Measurements from ENCODE around the gene TBX18. TPM values are rescaled to one million over a fixed set of nuclear protein-coding genes. Genes with fewer than 3 reads are reported as not detected.

Gene TBX18
- total RNA-seq, 1 experiment from 2014 or later, result 14.4 TPM

DNA sequence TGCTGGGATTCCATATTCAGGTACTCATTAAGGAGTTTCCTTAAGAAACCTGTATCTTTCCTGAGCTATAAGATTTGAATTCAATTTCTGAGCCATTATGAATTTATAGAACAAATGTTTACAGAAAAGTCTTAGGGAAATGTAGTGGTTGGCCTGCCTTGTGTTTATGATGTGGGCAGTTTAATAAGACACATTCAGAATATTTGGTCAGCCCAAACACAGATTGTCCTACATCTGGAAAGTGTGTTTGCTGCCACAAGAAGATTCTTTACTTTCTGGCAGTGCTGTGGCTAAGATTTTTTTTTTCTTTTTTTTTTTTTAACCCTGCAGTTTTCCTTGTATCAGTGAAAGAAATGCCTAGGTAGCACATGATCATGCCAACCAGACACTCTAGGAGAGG lies 15.2 kb downstream of the TBX18 start:
- Histone ChIP-seq H3K27ac (ENCODE audit: low read depth, low read length) (no peak overlapping the region), H3K4me3 (replicated peaks in 1 of 2; ENCODE audit: low read depth in 1 of 2, low read length in 2 of 2) (no peak overlapping the region), H3K9me3 (ENCODE audit: control insufficient read depth in 1 of 2, insufficient read depth in 1 of 2, low read depth in 1 of 2, low read length in 2 of 2) (no peaks in the 10 kb centered on the region), H3K79me2 (ENCODE audit: insufficient read depth, low read length) (no peaks in the 10 kb centered on the region), H3K9ac (ENCODE audit: low read length) (no peak overlapping the region), H3K27me3 (ENCODE audit: insufficient read depth, low read length) (no peaks in the 10 kb centered on the region; the same call in 1 of the 2 replicates), H2AFZ (ENCODE audit: low read depth, low read length, poor library complexity, severe bottlenecking) (no peak overlapping the region), H3K36me3 (ENCODE audit: control insufficient read depth in 1 of 2, insufficient read depth in 2 of 2, low read length in 2 of 2) (no peaks in the 10 kb centered on the region), H4K20me1 (ENCODE audit: insufficient read depth) (no peaks in the 10 kb centered on the region), H3K4me1 (ENCODE audit: control insufficient read depth in 1 of 2, insufficient read depth in 2 of 2, low read length in 2 of 2) (no peaks in the 10 kb centered on the region), H3K4me2 (ENCODE audit: low read length) (no peak overlapping the region), H3K9me2 (ENCODE audit: insufficient read depth) (no peaks in the 10 kb centered on the region)
- no peak for TF ChIP-seq SIN3A (IDR thresholded peaks at IDR 0.05; ENCODE audit: low read depth)
- ChIA-PET RAD21 (ENCODE audit: low non-redundant PET in 1 of 2, low total read pairs in 2 of 2, uncharacterized antibody in 2 of 2, unreplicated experiment in 2 of 2) (no interaction called here), POLR2A (no interaction called here), CTCF (no interaction called here)
- DNase-seq (ENCODE audit: low read depth, low spot score), result no peak
- ATAC-seq, result no peak
- no TSS peak for BruUV-seq (replicated peaks)
- intact Hi-C loops (cut with micrococcal nuclease), result no loop called here

GRCh38 chr6:84748376-84748775 lies 16.0 kb downstream of the TBX18 start:
- Histone ChIP-seq H3K79me2 (ENCODE audit: insufficient read depth, low read length) (no peaks in the 10 kb centered on the region), H3K36me3 (ENCODE audit: control insufficient read depth in 1 of 2, insufficient read depth in 2 of 2, low read length in 2 of 2) (no peaks in the 10 kb centered on the region), H3K9me2 (ENCODE audit: insufficient read depth) (no peaks in the 10 kb centered on the region), H4K20me1 (ENCODE audit: insufficient read depth) (no peaks in the 10 kb centered on the region), H3K4me3 (replicated peaks in 1 of 2; ENCODE audit: low read depth in 1 of 2, low read length in 2 of 2) (no peak overlapping the region), H3K9ac (ENCODE audit: low read length) (no peak overlapping the region), H3K4me2 (ENCODE audit: low read length) (no peak overlapping the region), H3K9me3 (ENCODE audit: control insufficient read depth in 1 of 2, insufficient read depth in 1 of 2, low read depth in 1 of 2, low read length in 2 of 2) (no peaks in the 10 kb centered on the region), H3K4me1 (ENCODE audit: control insufficient read depth in 1 of 2, insufficient read depth in 2 of 2, low read length in 2 of 2) (no peaks in the 10 kb centered on the region), H3K27ac (ENCODE audit: low read depth, low read length) (no peak overlapping the region), H2AFZ (ENCODE audit: low read depth, low read length, poor library complexity, severe bottlenecking) (no peak overlapping the region), H3K27me3 (ENCODE audit: insufficient read depth, low read length) (no peaks in the 10 kb centered on the region; the same call in 1 of the 2 replicates)
- ChIA-PET CTCF (no interaction called here), POLR2A (no interaction called here), RAD21 (ENCODE audit: low non-redundant PET in 1 of 2, low total read pairs in 2 of 2, uncharacterized antibody in 2 of 2, unreplicated experiment in 2 of 2) (no interaction called here)
- no peak for DNase-seq (ENCODE audit: low read depth, low spot score)
- no peak for TF ChIP-seq EZH2 (IDR thresholded peaks at IDR 0.05)
- no peak for TF ChIP-seq POLR2A (IDR thresholded peaks at IDR 0.05; ENCODE audit: borderline replicate concordance, extremely low read depth, insufficient read depth, insufficient read length)
- no peak for TF ChIP-seq CBX3 (IDR thresholded peaks at IDR 0.05; ENCODE audit: low read depth)
- TF ChIP-seq, protein P1, sequence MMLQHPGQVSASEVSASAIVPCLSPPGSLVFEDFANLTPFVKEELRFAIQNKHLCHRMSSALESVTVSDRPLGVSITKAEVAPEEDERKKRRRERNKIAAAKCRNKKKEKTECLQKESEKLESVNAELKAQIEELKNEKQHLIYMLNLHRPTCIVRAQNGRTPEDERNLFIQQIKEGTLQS (IDR thresholded peaks at IDR 0.05), result no peak
- no peak for TF ChIP-seq REST (IDR thresholded peaks at IDR 0.05; ENCODE audit: low read depth)
- no peak for TF ChIP-seq SP1 (IDR thresholded peaks at IDR 0.05; ENCODE audit: low read depth)
- TF ChIP-seq CEBPB (IDR thresholded peaks at IDR 0.05; ENCODE audit: low read depth), result no peak
- TF ChIP-seq SRF (IDR thresholded peaks at IDR 0.05; ENCODE audit: low read depth), result no peak
- no peak for TF ChIP-seq ELF1 (IDR thresholded peaks at IDR 0.05; ENCODE audit: borderline replicate concordance, low read depth)
- TF ChIP-seq FOSL1 (IDR thresholded peaks at IDR 0.05; ENCODE audit: low read depth), result no peak
- no peak for TF ChIP-seq EZH2phosphoT487 (IDR thresholded peaks at IDR 0.05; ENCODE audit: borderline replicate concordance)
- no peak for TF ChIP-seq YY1 (IDR thresholded peaks at IDR 0.05; ENCODE audit: extremely low read depth, insufficient replicate concordance, low read depth, low read length)
- TF ChIP-seq, protein P2, sequence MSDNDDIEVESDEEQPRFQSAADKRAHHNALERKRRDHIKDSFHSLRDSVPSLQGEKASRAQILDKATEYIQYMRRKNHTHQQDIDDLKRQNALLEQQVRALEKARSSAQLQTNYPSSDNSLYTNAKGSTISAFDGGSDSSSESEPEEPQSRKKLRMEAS (IDR thresholded peaks at IDR 0.05), result no peak
- TF ChIP-seq EGR1 (IDR thresholded peaks at IDR 0.05; ENCODE audit: low read depth), result no peak
- TF ChIP-seq, protein P3, sequence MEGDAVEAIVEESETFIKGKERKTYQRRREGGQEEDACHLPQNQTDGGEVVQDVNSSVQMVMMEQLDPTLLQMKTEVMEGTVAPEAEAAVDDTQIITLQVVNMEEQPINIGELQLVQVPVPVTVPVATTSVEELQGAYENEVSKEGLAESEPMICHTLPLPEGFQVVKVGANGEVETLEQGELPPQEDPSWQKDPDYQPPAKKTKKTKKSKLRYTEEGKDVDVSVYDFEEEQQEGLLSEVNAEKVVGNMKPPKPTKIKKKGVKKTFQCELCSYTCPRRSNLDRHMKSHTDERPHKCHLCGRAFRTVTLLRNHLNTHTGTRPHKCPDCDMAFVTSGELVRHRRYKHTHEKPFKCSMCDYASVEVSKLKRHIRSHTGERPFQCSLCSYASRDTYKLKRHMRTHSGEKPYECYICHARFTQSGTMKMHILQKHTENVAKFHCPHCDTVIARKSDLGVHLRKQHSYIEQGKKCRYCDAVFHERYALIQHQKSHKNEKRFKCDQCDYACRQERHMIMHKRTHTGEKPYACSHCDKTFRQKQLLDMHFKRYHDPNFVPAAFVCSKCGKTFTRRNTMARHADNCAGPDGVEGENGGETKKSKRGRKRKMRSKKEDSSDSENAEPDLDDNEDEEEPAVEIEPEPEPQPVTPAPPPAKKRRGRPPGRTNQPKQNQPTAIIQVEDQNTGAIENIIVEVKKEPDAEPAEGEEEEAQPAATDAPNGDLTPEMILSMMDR (IDR thresholded peaks at IDR 0.05 in 2 of 3, conservative IDR thresholded peaks at IDR 0.05 in 1 of 3; ENCODE audit: borderline replicate concordance in 1 of 3, insufficient read depth in 1 of 3, low read depth in 2 of 3, low read length in 2 of 3), result no peak
- TF ChIP-seq RAD21 (IDR thresholded peaks at IDR 0.05; ENCODE audit: low read depth), result no peak
- no peak for TF ChIP-seq ZNF274 (IDR thresholded peaks at IDR 0.05; ENCODE audit: low read depth, low read length)
- intact Hi-C loops (cut with micrococcal nuclease), result no loop called here
- no peak for ATAC-seq
- no TSS peak for BruUV-seq (replicated peaks)

All from HCT116 (cell line).